Hematopoietic multipotent progenitor cell treated with erythropoietin and hydrocortisone succinate and interleukin-3 and kit ligand, for 8 days (in vitro differentiated cells): Measurements from ENCODE around the gene GPS1.

ENCODE experiments used
- DNase-seq: peaks from one replicate; pipeline ENCODE4 v3.0.0-alpha.2; 2015

The GPS1 gene

DNA sequence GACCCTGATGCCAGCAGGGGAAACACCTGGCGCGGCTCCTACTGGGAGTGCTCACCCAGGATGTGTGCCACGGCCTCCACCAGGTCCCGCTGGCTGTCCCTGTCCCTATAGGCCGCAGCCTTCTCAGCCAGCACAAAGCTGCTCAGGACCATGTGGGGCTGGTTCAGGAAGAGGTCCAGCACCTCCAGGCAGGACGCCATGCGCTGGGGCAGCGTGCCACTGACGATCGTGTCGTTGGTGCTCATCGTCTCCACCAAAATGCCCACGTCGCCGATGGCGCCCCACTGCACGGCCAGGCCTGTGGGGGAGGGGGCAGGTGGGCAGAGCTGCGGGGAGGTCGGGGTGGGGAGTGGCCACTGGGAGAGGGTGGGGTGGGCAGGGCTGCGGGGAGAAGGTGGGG, 29.8 kb downstream of the GPS1 start:
- no peak for DNase-seq

DNA sequence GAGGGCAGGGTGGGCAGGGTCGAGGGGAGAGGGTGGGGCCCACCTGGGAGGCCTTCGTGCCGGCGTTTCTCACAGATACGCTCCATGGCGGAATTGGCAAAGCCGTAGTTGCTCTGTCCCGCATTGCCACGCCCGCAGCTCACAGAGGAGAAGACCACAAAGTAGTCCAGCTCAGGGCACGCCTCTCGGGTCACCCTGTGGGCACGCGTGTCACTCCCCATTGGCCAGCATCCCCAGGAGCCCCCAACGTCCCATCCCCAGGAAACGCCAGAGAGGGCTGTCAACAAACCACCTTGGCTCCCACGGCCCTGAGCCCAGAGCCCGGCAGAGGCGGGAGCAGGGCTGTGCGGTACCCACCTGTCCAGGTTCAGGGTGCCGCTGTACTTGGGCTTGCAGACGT, 30.3 kb downstream of the GPS1 start:
- no peak for DNase-seq

DNA sequence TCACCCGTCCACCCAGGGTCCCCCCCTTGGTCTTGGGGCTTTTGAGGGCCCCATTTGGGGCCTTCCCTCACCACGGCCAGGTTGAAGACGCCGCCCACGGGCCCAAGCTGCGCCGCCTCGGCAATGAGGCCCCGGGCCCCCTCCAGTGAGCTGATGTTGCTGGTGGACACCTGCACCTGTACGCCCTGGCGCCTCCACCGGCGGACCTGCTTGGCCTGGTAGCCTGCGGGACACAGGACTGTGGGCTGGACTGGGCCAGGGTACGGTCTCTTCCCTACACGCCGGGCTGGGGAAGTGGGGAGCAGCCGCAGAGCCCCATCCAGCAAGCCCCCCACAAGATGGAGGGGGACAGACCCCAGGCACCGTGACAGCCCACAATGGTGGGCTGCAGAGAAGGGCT, 30.8 kb downstream of the GPS1 start:
- no peak for DNase-seq

DNA sequence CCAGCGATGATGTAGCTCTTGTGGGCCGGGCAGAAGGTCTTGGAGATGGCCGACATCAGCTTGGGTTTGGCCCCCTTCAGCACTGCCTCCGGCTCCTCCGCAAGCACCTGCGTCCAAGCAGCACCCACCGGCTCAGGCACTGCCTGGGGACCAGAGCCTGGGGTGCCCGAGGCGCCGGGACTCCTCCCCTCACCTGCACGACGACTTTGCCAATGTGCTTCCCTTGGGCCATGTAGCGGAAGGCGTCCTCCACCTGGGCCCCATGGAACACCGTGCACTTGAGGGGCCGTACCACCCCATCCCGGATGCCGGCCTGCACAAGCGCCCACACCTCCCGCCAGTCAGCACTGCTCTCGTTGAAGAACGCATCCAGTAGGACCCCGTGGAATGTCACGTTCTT, 31.3 kb downstream of the GPS1 start:
- DNase-seq, result no peak

DNA sequence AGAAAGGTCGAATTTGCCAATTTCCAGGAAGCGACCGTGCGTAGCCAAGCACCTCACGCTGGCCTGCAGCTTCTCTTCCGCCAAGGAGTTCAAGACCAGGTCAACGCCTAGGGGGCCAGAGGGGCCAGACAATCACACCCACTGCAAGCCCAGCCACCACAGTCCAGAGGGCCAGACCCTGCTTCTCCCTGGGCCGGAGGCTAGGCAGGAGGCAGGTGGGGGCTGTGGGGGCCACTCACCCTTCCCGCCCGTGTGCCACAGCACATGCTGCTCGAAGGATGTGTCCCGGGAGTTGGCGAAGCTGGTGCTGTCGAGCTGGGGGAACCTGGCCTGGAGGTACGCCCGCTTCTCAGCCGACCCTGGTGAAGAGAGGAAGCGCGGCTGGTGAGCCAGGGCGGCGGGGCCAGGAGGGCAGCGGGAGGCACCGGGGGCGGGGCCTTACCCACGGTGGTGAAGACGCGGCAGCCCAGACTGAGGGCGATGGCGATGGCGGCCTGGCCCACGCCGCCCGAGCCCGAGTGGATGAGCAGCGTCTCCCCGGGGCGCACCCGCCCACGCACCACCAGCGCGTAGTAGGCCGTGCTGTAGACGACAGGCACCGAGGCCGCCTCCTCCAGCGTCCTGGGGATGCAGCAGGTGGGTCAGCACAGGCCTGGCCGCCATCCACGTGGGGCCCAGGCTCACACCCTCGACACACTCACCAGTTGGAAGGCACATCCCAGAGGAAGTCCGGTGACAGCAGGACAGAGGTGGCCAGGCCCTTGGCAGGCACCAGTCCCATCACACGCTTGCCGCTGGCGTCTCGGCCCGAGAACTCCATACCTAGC, 32.0 kb downstream of the GPS1 start:
- DNase-seq, result no peak

DNA sequence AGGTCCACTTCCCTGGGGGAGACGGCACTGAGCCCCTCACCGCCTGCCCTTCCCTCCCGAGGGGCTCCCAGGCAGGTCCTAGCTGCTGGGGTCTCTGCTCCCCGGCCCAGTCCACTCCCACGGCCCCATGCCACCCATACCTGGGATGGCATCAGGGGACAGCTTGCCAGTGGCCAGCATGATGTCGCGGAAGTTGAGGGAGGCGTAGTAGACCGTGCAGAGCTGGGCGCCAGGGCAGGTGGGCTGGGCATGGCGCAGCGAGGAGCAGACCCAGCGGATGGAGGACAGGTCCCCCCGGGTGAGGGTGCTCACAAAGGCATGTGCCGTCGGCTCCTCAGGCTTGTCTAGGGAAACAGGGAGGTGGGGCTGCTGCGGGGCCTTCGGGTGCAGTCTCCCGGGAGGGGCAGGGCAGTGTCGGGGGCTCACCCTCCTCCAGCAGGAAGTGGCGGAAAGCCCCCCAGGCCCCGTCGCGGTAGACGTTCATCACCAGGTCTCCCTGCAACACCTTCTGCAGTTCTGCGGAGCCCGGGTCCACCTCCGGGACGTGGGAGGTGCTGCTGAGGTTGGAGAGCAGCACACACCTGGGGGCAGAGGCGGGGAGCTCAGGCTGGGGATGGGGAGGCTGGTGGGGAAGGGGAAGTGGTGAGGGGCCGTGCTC, 32.8 kb downstream of the GPS1 start:
- no peak for DNase-seq

DNA sequence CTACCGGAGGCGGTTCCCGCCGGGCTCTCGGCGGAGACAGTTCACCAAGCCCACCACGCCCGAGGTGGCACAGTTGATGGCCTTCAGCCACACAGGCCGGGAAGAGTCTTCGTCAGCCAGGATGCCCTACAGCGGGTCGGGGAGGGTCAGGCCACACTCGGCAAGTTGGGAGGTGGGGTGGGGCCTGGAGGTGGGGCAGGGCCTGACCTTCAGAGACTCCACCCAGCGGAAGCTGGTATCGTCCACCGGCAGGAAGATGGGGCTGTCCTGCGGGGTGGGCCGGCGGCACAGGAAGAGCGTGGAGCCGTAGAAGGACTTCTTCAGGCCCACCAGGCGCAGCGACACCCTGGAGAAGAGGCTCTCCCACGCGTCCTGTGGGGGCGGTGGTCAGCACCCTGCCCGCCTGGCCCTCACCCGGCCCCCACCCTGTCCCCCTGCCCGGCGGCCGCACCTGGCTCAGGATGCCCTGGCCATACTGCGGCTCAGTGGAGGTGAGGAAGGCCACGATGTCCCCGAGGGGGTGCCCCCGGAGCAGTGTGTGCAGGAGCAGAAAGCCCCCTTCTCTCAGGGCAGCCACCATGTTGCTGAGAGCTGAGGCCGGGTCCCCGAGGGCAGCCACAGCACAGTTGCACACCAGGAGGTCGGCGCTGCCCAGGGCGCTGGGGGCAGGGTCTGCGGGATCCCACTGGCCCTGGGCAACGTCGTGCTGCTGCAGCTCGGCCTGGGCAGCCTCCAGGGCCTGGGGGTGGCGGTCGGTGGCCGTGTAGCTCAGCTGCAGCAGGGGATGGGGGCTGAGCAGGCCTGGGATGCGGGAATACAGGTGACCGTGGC, 33.5 kb downstream of the GPS1 start:
- no peak for DNase-seq

DNA sequence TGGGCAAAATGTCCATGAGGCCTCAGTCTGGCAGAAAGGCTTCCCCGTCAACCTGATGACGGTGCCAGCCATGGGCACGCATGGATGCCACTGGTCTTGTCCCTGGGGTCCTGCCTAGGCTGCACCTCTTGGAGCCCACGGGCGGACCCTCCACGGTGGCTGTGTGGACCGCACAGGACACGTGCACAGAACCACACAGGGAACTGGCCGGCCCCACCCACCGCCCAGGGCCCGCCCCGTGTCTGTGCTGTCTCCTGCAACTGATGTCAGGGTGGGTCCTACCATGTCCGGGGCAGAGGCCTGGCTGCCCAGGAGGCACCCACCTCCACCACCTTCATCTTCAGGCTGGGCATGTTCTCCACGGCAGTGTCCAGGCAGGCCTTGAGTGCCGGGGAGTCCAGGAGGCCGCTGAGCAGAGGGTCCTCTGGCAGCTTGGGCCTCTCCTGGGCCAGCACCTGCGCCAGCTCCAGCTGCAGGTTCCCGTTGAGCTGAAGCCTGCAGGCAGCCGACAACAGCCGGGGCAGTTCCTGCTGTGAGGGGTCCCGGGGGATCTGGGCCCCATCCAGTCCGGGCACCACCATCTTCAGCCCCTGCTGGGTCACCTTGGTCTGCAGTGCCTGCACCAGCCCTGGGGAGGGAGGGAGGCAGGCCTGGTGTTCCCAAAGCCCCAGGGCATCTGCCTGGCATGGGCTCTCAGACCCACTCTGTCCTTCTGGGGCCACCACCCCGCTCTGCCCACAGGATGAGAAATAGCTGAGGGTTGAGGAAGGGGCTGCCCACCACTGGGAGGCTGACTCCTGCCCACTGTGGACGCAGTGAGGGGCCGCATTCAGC, 34.5 kb downstream of the GPS1 start:
- DNase-seq, result no peak

DNA sequence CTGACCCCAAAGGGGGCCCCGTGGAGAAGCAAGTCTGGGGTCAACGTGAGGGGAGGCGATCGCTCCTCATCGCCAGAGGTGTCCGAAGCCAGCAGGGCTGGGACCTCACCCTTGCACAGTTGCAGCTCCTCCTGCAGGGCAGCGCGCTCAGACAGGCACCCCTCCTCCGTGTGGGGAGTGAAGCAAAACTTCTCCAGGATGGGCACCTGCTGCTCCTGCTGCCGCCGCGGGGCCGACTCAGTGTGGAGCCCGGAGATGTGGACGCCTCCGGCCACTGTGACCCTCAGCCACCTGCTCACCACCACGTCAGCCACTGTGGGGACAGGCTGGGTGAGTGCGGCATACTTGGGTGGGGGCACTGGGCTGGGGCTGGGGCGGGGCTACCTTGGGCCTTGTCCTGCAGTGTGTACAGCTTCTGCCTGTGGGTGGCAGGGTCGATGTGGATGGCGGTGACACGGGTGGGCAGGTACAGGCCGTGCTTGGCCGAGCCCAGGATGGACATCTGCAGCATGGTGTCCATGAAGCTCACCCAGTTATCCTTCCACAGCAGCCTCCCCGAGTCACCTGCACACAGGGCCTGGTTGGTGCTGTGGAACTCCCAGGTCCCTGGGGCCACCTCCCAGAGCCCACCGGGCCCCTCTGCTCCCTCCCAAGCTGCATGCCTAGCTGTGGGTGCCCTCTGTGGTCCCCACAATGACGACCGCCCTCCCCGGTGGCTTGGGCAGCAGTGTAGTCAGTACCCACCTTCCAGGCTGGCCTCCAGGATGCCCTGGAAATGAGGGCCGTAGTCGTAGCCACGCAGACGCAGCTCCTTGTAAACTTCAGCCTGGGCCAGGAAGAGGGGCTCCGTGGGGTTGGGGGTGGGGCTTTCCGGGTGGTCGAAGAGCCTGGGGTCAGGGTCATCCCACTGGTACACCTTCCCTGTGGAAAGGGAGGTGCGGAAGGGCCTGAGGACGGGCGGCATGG, 35.5 kb downstream of the GPS1 start:
- DNase-seq, result no peak

DNA sequence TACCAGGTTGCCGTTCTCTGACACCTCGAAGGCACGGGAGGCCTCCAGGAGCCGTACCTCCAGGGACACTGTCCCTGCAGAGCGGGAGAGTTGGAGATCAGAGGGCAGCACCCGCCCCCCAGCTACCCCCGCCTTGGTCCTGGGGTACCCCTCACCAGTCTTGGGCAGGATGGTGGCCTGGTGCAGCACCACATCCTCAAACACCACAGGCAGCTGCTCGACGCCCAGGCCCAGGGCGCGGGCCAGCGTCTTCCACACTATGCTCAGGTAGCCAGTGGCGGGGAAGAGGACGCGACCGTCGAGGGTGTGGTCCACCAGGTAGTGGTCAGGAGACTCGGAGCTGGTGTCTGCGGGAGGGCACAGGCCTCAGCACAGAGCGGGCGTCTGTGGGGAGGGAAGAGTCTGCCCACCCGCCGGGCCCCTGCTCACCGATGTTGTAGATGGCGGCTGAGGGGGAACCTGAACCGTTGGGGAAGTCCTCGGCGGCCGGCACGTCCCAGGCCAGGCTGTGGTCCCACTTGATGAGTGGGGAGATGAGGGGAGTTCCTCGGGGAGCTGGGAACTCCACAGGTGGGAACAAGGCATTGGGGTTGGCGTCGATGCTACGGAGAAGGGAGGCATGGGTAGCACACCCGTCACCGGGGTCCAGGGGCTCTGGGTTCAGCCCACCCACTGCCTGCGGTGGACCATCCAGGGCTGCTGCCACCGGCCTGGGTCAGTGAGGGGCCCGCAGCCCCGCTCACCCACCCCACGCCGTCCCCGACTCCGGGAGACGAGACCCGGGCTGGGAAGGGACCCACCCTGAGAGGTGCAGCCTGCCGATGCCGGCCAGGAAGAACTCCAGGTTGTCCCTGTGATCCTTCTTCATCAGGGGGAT, 36.5 kb downstream of the GPS1 start:
- no peak for DNase-seq

DNA sequence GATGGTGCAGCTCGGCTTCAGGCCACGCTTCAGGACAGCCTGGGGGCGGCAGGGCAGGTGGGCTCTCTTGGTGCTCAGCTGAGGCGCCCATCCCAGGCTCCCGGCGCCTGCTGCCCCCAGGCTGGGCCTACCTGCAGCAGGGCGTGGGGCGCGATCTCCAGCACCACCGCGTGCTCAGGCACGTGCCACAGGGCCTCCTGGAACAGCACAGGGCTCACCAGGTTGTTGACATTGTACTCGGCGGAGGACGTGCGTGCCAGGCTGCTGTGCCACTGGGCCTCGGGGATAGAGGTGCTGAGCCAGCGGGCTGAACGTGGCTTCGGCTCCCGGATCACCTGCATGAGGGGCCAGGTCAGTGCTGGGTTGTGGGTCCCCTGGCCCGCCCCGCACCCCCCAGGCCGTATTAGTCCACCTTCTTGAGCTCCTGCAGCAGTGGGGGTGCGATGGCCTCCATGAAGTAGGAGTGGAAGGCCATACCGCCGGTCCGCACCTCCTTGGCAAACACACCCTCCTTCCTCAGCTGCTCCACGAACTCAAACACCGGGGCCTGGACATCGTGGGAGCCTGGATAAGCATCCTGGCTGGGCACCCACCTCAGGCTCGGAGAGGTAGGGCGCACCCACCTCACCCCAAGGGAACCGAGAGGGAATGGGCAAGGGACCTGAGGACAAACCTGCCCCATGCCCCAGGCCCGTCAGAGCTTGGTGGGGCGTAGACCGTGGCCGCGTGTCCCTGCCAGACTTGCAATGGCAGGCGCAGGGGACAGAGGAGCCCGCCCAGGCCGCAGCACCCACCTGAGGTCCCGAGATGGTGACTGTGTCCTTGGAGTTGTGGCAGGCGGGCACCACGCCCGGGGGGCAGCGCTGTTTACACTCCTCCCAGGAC, 37.4 kb downstream of the GPS1 start:
- no peak for DNase-seq

DNA sequence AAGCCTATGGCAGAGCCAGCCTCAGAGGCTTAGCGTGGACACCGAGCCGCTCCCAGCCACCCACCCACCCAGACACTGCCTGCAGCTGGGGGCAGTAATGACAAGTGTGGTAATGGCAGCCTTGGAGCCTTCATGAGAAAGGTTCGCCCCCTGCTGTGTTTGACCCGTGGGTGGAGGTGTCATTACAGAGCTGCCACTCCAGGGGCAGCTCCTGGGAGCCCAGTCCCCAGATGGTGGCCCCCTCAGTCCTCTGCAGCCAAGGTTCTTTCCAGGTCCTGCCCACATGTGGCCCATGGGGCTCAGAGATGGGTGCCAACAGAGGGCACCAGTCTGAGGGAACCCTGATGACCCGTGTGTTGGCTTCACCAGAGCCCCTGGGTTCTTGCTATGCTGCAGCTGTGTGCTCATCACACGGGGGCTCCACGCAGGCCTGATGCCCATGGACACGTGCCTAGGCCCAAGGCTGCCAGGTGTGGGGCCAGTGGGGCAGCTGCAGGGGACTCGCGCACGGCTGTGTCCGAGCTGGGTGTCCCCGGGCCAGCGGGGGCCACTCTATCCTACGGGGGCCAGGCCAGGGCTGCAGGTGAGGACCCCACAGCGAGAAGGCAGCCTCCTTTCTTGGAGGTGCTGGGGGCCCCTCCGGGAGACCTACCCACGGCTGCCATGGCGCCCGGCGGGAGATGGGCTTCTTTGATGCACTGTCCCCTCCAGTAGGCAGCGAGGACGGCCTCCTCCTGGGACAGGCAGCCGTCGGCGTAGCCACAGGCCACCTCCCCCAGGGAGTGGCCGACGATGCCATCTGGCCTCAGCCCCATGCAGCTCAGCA, 38.2 kb downstream of the GPS1 start:
- DNase-seq, result no peak

DNA sequence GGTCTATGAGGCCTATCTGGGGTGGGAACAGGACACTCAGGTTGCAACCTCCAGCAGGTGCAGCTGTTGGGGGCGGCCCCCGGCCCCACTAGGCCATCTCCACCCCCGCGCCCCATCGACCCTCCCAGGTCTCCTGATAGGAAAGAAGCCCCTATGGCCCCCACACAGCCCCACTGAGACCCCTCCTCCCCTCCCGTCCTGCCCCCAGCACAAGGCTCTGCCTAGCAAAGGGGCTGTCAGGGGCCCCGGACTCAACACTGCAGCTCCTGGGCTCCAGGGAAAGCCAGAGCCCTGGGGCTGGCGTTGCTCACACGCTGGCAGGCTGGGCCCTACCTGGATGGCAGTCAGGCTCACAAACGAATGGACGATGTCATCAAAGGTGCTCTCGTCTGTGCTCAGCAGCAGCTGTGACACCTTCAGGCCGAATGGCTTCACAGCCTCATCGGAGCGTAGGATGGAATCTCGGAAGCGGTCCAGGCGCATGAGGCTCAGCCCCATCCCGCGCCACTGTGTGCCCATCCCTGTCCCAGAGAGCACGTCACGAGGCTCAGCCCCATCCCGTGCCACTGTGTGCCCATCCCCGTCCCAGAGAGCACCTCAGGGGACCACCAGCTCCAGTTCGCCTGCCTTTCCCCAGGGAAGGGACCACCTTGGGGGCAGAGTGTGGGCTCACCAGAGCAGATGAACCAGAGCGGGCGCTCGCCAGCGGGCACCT, 39.0 kb downstream of the GPS1 start:
- DNase-seq, result no peak

DNA sequence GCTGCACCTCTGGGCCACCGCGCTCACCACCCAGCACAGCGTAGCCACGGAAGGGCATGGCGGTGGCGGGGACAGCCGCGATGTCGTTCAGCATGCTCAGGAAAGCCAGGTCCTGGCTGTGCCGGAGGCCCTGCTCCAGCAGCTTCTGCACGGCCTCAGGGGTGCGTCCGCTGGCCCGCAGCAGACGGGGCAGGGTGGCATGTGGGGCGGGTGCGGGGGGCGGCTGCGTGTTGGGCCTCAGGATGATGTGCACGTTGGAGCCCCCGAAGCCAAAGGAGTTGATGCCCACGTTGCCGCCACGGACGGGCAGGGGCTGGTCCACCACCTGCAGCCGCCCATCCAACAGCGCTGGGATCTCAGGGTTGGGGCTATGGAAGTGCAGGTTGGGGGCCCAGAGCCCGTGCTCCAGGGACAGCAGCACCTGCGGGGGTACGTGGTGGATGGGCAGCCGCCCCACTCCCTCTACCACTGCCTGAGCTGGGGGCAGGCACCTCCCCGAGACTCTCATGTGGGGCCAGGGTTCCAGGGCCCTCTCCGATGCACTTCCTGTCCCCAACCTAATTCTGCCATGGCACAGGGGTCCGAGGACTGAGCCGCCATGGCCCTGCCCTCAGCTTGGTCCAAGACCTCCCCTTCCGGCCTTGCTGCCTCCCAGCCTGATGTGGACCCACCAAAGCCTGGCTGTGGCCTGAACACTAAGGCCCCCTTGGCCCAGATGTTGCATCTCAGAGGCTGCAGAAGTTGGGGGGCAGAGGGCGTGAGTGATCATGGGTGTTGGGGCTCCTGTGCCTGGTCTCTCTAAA, 39.8 kb downstream of the GPS1 start:
- DNase-seq, result no peak

DNA sequence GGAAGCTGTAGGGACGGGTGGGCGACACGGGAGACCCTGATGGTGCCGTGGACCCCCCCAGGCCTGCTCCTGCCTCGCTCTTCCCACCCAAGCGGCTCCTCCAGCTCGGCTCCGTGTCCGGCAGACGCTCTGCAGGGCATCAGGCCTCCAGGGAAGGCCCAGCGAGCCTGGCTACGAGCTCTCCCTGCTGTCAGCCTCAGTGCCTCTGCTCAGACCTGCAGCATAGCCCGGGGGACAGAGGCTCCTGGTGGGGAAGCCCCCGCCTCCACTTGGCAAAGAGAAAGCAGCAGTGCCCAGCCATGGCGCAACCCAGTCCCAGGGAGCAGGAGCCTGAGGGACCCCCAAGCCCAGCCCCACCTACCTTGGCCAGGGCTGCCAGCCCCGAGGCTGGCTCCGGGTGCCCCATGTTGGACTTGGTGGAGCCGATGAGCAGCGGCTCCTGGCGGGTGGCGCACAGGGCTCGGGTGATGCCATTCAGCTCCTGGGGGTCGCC, 40.4 kb downstream of the GPS1 start:
- DNase-seq, result no peak

DNA sequence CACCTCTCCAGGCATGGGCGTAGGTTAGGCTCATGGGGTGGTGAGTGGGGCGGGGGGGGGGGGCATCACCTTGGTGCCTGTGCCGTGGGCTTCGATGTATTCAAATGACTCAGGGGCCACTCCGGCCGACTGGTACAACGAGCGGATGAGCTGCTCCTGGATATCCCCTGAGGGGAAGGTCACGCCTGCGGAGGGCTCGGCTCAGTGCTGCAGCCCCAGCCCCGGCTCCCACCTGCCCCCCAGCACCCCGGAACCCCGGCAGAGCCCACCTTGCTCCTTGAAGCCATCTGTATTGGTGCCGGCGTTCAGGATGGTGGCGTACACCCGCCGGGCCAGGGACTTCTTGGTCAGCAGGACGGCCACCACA, 40.9 kb downstream of the GPS1 start:
- DNase-seq, result no peak
